GM18526 (cell line): ENCODE measurements around the gene RAPGEF3.

Source experiments
- POLR2A ChIP-seq: IDR thresholded peaks from 3 replicates; pipeline ENCODE4 v1.6.1; 2011; ENCODE audit not compliant: insufficient read length; ENCODE audit errors: extremely low read depth

RAPGEF3 gene

DNA sequence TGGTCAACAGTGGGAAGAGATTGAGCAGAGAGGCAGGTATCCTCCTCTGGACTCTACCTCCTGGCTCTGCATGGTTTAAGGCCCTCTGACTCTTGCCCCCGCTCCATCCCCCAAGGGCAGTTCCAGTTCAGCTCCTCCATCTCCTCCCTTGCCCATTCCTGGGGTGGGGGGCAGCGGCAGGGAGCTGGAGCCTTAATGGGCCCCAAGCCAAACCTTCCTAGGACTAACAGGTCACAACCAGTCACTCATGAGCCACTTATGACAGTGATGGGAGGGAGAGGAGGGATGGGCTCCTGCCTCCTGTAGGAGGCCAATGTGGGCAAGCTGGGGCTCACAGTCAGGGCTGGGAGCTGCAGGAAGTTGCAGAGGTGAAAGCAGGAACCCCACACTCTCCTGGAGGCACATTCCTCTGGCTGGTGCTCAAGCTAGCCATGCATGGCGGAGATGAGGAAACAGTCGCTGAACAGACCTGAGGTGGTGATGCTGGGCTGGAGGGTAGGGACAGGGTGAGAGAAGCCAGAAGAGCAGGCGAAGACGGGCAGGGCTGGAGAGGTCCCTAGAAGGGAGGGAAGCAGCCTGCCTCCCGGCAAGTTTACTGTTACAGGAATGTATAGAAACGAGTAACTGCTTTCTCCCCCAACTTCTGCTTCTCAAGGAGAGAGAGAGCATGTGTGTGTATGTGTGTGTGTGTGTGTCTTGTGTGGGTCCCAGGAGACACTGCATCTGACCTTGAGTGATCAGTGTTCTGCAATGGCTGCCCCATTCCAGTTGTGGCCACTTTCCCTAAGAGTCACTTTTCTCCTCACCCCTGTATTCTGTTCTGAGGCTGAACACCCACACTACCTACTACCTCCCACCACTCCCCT, 5.0 kb upstream of the RAPGEF3 start:
- TF ChIP-seq POLR2A: no peak

DNA sequence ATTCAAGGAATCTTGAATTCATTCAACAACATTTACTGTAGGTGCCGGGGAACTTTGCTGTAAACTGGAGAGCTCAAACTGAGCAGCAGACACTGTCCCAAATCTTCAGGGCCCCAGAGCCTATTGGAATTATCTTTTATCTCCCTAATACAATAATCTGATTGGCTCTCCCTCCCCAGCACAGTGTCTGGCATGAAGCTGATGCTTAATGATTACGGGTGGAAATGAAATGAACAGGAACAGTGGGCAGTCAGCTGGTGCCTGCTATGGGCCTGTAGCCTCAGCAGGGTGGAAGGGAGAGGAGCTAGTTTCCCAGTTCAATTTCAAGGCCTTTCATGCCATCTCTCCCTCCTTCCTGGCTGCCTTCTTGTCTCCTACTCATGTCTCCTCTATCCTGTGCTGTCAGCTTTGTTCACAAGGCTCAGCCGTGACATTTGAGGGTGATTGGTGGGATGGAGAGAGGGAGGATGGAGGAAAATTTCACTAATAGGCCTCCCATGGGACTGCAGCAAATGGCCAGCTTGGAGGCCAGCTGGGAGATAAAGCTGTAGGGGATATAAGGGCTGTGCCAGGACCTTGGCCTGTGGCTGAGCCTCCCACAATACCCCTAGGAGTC, 4.3 kb upstream of the RAPGEF3 start:
- no peak for TF ChIP-seq POLR2A

DNA sequence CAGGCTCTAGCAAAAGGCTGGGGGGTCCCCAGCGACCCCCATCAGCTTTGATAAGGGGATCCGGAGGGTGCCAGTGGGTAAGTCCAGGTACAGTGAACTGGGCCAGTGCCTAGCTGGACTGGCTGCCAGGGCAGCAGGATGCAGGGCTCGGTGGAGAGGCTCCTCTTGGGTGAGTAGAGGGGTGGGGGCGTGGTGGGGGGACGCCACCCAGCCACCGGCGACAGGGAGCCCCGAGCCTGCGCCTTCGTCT, 171 bp downstream of the RAPGEF3 start:
- no peak for TF ChIP-seq POLR2A

DNA sequence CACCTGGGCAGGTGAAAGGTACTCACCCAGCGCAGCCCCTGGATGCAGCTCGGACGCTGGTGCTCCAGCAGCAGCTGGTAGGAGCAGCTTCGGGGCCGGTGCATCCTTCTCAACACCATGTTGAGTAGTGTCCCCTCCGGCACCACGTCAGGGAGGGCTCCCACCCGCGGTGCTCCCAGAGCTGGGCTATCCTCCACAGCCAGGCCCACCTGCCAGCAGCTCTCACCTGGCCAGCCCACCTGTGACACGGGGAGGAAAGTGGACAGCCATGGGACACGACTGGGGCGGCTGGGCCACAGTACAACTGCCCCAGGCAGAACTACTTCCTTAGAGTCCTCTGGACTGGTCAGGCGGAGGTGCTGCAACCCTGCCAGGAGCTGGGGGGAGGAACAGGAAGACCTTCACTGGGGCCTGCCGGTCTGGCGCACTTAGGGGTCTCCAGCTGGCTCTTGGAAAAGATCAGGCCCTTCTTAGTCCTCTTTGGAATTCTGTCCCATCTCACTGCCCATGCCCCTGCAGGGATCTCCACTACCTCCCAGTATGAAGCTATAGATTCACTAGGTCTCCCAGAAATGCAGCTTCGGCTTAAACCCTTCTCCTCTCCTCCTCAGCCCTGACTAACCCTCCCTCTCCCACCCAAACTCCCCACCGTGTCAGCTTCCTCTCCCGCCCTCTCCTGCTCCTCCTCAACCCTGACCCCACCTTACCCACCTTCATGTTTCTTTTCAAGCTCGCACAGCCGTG, 668 bp downstream of the RAPGEF3 start:
- no peak for TF ChIP-seq POLR2A

DNA sequence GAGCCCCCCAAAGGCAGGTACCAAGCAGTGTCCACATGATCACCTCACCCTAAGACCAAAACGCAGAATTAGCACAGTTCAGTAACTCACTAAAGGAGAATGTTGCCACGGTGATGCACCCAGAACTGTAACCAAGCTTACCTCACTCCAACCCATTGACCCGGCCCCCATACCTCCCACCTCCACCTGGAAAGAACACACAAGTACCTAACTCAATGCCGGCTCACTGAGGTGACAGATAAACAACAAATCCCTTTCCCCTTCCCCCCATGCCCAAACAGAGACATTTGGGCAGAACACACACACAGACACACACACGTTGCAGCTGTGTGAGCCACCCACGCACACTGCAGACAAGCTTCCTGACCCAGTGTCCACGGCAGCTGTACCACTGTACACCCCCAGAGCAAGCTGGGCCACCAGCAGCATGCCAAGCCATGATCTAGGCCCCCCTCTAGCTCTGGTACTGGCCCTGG, 1.3 kb downstream of the RAPGEF3 start:
- TF ChIP-seq POLR2A: no peak

DNA sequence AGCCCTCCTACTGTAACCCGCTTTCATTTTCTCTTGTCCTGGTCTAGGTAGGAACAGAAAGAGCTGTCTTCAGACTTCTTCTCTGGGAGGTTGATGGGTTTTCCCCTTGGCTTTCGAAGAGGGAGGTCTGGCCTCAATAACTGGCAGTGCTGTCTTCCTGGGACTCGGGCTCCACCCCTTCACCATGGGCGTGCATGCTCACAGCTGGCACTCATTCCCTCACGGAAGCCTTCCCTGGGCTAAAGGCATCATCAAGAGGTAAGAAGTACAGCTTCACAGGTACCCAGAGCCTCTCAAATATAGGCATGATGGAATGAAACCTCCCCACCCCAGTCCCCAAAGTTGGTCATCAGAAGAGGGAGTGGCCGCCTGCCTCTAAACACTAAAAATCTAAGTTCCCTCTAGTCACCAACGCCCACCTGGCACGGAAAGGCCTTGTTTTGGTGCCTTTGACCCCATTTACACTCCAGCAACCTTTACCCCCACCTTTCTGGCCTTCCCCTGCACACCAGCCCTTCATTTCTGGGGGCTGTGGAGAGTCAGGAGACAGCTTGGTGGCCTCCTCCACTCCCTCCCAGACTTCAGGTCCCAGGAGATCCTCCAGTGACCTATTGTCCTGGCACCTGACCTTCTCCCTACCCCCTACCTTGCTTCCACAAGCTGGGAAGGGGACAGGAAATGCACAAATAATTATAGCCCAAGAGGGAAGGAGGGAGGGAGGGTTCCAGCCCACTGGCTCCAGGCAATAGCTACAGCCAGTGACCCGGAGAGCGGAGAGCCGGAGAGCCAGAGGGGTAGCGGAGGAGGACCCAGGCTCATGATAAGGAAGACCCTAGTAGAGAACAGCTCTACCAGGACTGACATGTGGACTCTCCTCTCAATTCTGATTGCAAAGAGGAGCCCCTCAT, 2.8 kb downstream of the RAPGEF3 start:
- no peak for TF ChIP-seq POLR2A

DNA sequence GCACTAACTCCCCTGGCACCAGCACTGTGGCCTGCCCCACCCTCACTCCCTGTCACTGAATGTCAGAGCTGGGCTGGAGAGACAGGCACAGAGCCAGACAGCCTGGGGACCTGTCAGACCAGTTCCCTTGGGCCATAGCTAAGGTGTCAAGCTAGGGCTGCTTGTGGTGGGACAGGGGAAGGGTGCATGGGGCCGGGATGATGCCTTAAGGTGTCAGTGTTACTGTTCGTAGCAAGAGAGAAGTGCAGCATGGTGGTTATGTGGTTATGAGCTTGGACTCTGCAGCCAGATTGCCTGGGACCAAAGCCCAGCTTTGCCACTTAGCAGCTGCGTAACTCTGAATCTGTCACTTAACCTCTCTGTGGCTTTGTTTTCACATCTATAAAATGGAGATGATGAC, 3.8 kb downstream of the RAPGEF3 start:
- no peak for TF ChIP-seq POLR2A

DNA sequence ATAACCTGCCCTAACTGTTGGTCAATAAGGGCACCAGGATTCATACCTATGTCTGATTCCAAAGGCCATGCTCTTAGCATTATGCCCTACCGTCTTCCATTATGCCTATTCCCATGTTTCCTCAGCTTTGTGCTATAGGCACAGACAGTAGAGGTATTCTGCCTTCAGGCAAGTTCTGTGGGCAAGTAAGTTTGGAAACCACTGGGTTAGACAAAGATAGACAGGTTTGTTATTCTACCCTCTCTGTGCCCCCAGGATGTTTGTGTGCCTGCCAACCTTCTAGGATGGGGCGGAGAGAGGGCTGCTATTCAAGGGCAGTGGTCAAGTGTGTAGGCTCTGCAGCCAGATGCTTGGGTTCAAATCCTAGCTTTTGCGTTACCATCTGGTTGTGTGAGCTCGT, 4.6 kb downstream of the RAPGEF3 start:
- TF ChIP-seq POLR2A: no peak

DNA sequence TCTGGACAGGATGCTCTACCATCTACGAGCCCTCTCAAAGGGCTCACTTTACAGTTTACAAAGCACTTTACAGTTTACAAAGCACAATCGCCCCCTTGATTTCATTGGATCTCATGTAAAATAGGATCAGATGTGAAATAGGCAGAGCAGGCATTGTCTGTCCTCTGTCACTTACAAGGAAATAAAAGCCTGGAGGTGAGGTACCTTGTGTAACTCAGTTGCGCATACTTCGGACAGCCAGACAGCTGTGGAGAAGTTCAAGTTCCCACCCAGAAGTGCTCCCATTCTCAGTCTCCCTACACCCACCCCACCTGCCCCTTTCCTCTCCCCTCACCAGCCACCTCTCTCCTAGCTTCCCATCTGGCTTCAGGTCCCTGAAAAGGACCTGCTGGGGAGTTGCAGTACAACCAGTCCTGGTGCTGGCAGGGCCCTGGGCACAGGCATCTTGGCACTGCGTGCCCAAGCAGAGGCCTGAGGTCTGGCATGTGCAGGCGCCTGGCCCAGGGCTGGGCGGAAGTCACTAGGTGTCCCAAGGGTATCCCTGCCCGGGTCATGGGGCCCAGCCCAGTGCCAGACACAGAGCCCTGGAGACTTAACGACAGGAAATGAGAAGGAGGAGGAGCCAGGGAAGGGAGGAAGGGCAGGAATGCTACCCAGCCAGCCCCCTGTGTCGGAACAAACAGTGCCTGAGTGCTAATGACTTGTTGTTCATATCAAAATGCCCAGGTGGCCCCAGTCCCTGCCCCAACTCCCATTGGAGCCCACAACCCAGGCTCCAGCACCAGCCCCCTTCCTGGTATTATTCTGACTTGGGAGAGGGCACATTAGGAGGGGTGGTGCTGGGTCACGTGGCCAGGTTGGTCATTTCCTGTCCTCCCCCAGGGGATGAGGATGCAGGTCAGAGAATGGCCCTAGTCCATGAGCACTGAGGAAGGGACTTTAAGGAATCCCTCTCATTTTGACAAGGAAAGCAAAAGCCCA, 5.4 kb downstream of the RAPGEF3 start:
- TF ChIP-seq POLR2A: no peak

DNA sequence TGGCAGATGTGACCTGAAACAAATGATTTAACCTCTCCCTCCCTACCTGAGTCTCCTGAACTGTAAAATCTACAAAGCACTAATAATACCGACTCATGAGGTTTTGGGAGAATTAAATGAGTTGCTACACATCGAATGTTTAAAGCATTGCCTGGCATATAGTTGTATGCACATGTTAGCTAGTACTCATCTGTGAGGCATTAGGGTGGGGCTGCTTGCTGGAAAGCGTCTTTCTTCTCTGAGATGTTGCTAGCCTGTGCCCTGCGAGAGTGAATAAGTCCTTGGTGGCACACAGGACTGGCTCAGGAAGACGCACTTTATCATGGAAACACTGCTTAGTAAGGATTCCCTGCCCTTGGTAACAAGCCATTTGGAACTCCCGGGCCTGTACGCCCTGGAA, 6.1 kb downstream of the RAPGEF3 start:
- no peak for TF ChIP-seq POLR2A

DNA sequence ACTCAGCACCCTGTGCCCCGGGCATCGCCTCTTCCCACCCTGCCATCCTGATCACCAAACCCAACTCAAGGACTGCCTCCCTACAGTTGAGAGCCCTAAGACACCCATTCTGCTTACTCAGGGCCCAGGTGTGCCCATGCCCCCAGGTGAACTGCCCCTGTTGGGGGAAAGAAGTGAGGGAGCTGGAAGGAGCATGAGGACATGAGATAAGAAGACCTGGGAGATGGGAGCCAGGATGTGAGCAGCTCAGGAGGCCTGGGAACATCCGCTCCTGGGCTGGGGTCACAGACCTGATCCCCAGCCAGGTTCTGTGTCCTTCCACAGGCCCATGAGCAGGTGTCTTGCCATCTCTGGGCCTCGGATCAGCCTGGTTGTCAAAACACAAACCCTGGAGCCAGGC, 6.6 kb downstream of the RAPGEF3 start:
- no peak for TF ChIP-seq POLR2A

DNA sequence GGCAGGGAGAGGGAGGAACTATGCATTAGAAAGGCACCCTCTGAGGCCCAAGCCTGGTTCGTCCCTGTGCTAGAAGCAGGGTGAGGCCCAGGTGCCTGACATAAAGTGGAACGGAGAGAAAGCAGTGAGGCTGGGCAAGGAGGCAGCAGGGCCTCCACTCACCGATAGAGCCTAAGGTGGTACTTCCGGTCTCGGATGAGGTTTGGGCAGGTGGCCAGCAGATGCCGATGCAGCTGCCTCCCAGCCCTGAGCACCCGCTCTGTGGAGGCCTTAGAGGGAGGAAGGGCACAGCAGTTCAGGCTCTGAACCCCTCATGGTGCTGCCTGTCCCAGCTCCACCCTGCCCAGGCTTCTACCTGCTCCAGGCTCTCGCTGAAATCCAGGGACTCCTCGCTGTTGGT, 7.1 kb downstream of the RAPGEF3 start:
- TF ChIP-seq POLR2A: no peak

DNA sequence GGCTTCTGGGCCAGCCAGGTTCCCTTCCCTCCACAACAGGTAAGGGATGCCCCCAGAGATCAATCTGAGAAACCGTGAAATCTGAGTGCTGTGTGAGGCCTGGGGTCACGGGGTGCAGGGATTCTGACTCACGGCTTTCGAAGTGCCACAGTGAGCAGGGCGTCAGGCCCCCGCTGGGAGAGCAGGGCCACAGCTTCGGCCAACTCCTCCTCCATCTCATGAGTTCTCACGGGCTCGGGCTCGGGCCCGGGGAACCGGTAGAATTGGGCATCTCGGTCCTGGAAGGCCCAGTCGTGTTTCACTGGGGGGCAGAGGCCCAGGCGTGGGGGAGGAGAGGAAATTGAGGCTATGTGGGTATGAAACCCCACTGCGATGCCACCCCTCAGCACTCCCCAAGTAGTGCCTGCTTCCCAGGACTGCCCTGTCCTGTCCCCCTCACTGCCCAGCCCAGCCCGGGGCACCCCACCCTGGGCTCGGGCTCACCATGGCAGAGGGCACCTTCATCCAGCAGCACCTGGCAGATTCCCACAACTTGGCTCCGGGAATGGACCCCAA, 7.7 kb downstream of the RAPGEF3 start:
- TF ChIP-seq POLR2A: no peak
